Breast epithelium (tissue), 3 donors: ENCODE results near the gene USP3.

Experiments
- POLR2A ChIP-seq: fragments of 450-650 bp; IDR thresholded peaks from one replicate; pipeline ENCODE4 v1.6.1; 2016; ENCODE audit warnings: antibody characterized with exemption, mild to moderate bottlenecking, moderate library complexity
- POLR2AphosphoS5 ChIP-seq, 3 donors: sonication (generic); formaldehyde crosslinking; IDR thresholded peaks; one replicate each; pipeline ENCODE4 v1.6.1; 2017; ENCODE audit warnings: antibody characterized with exemption in 3 of 3

DNA sequence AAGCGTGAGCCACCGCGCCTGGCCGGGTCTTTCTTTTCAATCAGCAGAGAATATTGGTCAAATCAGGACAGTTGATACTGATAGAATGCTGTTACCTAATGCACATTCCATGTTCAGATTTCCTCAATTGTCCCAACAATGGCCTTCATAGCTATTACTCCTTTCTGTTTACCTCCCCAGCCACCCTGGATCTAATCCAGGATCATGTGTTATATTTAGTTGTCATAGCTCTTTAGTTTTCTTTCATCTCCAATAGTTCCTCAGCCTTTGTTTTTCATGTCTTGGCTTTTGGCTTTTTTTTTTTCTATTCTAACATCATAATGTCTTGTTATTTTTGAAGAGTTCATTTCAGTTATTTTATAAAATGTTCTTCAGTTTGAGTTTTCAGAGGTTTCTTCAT, 14.6 kb downstream of the USP3 start:
- TF ChIP-seq POLR2A (no peak), POLR2AphosphoS5 (IDR thresholded peaks at IDR 0.05) (no peak)
